Vagina (tissue), 2 donors: ENCODE results near the gene B4GALT5. TPM values are rescaled to one million over a fixed set of nuclear protein-coding genes. Genes with fewer than 3 reads are reported as not detected.

Experiments
- DNase-seq, 2 donors: peaks; one replicate each; pipeline ENCODE4 v3.0.0-alpha.2; 2017; ENCODE audit errors: extremely low spot score in 2 of 2
- H3K27ac ChIP-seq: fragments of 200-600 bp; sonication (generic); one replicate; pipeline ENCODE4 v1.5.1; 2019
- H3K27me3 ChIP-seq: fragments of 200-600 bp; sonication (generic); one replicate; pipeline ENCODE4 v1.5.1; 2019
- H3K36me3 ChIP-seq, 2 donors: fragments of 200-600 bp; sonication (generic); one replicate each; pipeline ENCODE4 v1.5.1; 2017 to 2019
- H3K4me1 ChIP-seq: fragments of 200-600 bp; sonication (generic); one replicate; pipeline ENCODE4 v1.5.1; 2019
- H3K4me3 ChIP-seq, 2 donors: fragments of 200-600 bp; sonication (generic); 1 replicate in 1 of 2; 2 replicates in 1 of 2; pipeline ENCODE4 v1.5.1; 2016 to 2019
- H3K9me3 ChIP-seq: fragments of 200-600 bp; sonication (generic); one replicate; pipeline ENCODE4 v1.5.1; 2019
- POLR2A ChIP-seq, 2 donors: fragments of 450-650 bp; IDR thresholded peaks; one replicate each; pipeline ENCODE4 v1.6.1; 2017; ENCODE audit warnings: antibody characterized with exemption in 2 of 2, mild to moderate bottlenecking in 2 of 2, moderate library complexity in 2 of 2
- POLR2AphosphoS5 ChIP-seq, 2 donors: sonication (generic); formaldehyde crosslinking; IDR thresholded peaks; one replicate each; pipeline ENCODE4 v1.9.0; 2017; ENCODE audit warnings: antibody characterized with exemption in 2 of 2, mild to moderate bottlenecking in 2 of 2, low read depth in 1 of 2; ENCODE audit not compliant: insufficient read depth in 1 of 2
- intact Hi-C: fragments of 100-400 bp; cut with DNase I; formaldehyde crosslinking; loops from one replicate; pipeline ENCODE4 v1.15.1; 2023
- total RNA-seq: library from RNA; depleted of rRNA; stranded (reverse); fragments of >200 nt; gene quantifications from one replicate; pipeline ENCODE4 v1.2.3, GENCODE V29; 2016
- TF ChIP-seq, protein P1 (sequence below), 3 experiments: fragments of 450-650 bp in 2 of 3; fragments of 200-600 bp in 1 of 3; sonication (generic) in 1 of 3; IDR thresholded peaks; one replicate each; pipeline ENCODE4 v1.5.1; 2017 to 2019; ENCODE audit warnings: antibody characterized with exemption in 3 of 3, mild to moderate bottlenecking in 2 of 3, moderate library complexity in 2 of 3

Gene B4GALT5
- total RNA-seq, 1 donor from 2014 or later: 17.9 TPM

DNA sequence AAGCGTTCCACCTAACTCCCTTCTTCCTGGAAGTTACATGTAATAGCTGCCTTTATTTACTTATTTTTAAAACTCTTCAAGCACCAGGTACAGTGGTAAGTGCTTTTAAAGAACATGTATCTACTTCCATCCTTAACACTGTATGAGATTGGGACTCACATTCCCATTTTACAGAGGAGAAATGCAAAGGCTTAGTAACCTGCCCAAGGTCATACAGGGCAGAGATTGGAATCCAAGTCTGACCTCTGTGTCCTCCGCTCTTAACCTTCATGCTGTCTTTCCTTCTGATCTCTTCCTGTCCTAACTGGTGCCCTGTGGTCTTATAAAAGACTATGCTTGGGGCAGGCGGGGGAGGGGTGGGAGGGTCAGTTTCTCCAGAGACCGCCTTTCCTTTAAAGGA, 1.6 kb downstream of the B4GALT5 start:
- H3K27me3 ChIP-seq: no peaks in the 10 kb centered on the region
- no peaks in the 10 kb centered on the region for H3K9me3 ChIP-seq
- no peaks in the 10 kb centered on the region for H3K36me3 ChIP-seq
- intact Hi-C loops: loop anchor here (5.0 kb wide), 1 partner anchor 100 kb away; no protein-coding TSS in a partner anchor
- H3K4me3 ChIP-seq: peak overlapping the region; percentile 95
- peak overlapping the region; percentile 90 for H3K27ac ChIP-seq
- TF ChIP-seq POLR2A (IDR thresholded peaks at IDR 0.05): no peak
- no peak for TF ChIP-seq POLR2AphosphoS5 (IDR thresholded peaks at IDR 0.05; ENCODE audit: insufficient read depth in 1 of 2, low read depth in 1 of 2)
- TF ChIP-seq, protein P1, sequence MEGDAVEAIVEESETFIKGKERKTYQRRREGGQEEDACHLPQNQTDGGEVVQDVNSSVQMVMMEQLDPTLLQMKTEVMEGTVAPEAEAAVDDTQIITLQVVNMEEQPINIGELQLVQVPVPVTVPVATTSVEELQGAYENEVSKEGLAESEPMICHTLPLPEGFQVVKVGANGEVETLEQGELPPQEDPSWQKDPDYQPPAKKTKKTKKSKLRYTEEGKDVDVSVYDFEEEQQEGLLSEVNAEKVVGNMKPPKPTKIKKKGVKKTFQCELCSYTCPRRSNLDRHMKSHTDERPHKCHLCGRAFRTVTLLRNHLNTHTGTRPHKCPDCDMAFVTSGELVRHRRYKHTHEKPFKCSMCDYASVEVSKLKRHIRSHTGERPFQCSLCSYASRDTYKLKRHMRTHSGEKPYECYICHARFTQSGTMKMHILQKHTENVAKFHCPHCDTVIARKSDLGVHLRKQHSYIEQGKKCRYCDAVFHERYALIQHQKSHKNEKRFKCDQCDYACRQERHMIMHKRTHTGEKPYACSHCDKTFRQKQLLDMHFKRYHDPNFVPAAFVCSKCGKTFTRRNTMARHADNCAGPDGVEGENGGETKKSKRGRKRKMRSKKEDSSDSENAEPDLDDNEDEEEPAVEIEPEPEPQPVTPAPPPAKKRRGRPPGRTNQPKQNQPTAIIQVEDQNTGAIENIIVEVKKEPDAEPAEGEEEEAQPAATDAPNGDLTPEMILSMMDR (IDR thresholded peaks at IDR 0.05): no peak
- no peak for DNase-seq
- H3K4me1 ChIP-seq: peaks cover 45% of the 10 kb centered on the region

DNA sequence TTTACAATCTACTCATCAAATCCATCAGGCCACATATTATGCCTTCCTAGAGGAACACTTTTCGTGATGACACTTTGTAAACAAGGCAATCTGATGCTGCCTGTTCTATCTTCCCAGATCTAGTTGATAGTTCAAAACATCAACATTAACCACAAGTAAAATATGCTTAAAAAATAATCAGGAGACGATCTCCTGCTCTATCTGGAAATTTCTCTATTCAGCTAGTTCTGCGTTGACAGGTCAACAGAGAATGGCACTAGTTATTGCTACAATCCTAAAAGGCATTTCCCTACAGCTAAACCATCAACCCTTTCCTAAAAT, 2.1 kb downstream of the B4GALT5 start:
- H3K4me3 ChIP-seq: peak overlapping the region; percentile 95
- DNase-seq: no peak
- intact Hi-C loops: loop anchor here (5.0 kb wide), 1 partner anchor 99 kb away; no protein-coding TSS in a partner anchor
- no peaks in the 10 kb centered on the region for H3K9me3 ChIP-seq
- H3K4me1 ChIP-seq: peaks cover 49% of the 10 kb centered on the region
- TF ChIP-seq, protein P1 (IDR thresholded peaks at IDR 0.05): no peak
- TF ChIP-seq POLR2AphosphoS5 (IDR thresholded peaks at IDR 0.05; ENCODE audit: insufficient read depth in 1 of 2, low read depth in 1 of 2) (no peak), POLR2A (IDR thresholded peaks at IDR 0.05) (no peak)
- H3K27me3 ChIP-seq: no peaks in the 10 kb centered on the region
- peak overlapping the region; percentile 90 for H3K27ac ChIP-seq
- no peaks in the 10 kb centered on the region for H3K36me3 ChIP-seq

DNA sequence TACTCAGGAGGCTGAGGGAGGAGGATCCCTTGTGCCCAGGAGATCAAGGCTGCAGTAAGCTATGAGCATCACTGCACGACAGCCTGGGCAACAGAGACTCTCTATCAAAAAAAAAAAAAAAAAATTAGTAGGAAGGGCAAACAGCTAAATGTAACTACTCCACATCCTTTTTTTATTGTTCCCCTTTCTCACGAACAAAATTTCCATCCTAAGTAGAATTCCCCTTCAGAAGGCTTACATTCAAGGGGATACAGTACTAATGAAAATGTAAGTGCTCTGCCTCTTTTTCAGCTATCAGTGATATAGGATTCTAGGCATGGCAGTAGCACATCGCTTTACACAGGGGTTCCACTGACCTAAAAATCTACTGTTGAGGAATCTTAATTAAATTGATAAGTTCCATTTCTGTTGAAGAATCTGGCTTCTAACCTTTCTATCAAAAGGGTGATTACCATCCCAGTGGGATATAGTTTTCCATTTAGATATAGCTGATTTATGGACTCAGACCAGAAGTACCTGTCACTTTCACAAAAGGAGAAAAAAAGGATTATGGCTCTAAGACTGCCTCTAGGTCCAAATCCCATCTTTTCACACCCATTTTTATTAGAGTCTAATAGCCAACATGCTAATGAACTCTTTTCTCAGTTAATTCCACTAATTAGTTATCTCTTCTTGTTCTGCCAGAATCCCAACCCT, 2.6 kb downstream of the B4GALT5 start:
- no peak for TF ChIP-seq POLR2A (IDR thresholded peaks at IDR 0.05)
- TF ChIP-seq, protein P1 (IDR thresholded peaks at IDR 0.05): no peak
- no peak for TF ChIP-seq POLR2AphosphoS5 (IDR thresholded peaks at IDR 0.05; ENCODE audit: insufficient read depth in 1 of 2, low read depth in 1 of 2)
- no peaks in the 10 kb centered on the region for H3K9me3 ChIP-seq
- no peaks in the 10 kb centered on the region for H3K27me3 ChIP-seq
- H3K4me3 ChIP-seq: peak overlapping the region in 1 of 2 donors; percentile 95
- intact Hi-C loops: loop anchor here (5.0 kb wide), 1 partner anchor 99 kb away; no protein-coding TSS in a partner anchor
- H3K4me1 ChIP-seq: peaks cover 54% of the 10 kb centered on the region
- H3K36me3 ChIP-seq: no peaks in the 10 kb centered on the region
- H3K27ac ChIP-seq: peak overlapping the region; percentile 90
- DNase-seq: no peak

DNA sequence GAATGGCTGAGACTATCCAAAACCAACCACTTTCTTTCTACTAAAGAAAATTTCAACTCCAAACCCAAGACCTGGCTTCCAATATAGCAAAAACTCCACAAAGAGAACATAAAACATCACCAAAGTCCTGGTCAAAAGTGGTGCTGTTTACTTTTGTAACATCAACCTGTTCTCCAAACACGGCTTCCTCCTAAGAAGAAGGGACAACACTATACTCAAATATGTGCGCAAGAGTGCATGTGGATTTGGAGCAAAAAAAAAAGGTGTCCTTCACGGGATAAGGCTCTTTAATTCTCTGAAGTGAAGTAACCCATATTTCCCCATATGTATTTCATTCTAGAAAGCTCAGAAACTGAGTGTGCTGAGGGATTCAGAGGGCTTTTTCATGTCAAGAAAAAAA, 6.6 kb downstream of the B4GALT5 start:
- H3K36me3 ChIP-seq: no peaks in the 10 kb centered on the region

More for the DNA sequence above, 6.6 kb downstream of the B4GALT5 start:
- Histone ChIP-seq H3K27ac (no peak overlapping the region), H3K4me1 (peaks cover 47% of the 10 kb centered on the region), H3K9me3 (no peaks in the 10 kb centered on the region), H3K4me3 (no peak overlapping the region), H3K27me3 (no peaks in the 10 kb centered on the region)
- no peak for DNase-seq
- intact Hi-C loops: no loop called here
- TF ChIP-seq, protein P1 (IDR thresholded peaks at IDR 0.05): no peak
- no peak for TF ChIP-seq POLR2AphosphoS5 (IDR thresholded peaks at IDR 0.05; ENCODE audit: insufficient read depth in 1 of 2, low read depth in 1 of 2)
- TF ChIP-seq POLR2A (IDR thresholded peaks at IDR 0.05): no peak
